IPS DF 6.9 (cell line): Measurements from ENCODE around the gene IPCEF1.
"Not testable (repeated sequence)": the region's sequence is repeated elsewhere in the genome, so short reads cannot be mapped to it uniquely, and the experiment has no call there.

Source experiments
- DNase-seq: peaks from one replicate; pipeline ENCODE4 v3.0.0-alpha.2; 2013; ENCODE audit warnings: low read depth, low spot score
- H3K27ac ChIP-seq: one replicate; pipeline ENCODE4 v1.5.1; 2013; ENCODE audit warnings: low read length, control low read depth
- H3K27me3 ChIP-seq: 2 replicates; pipeline ENCODE4 v1.6.1; 2013; ENCODE audit warnings: mild to moderate bottlenecking, low read length; ENCODE audit not compliant: control insufficient read depth, insufficient read depth
- H3K36me3 ChIP-seq: 2 replicates; pipeline ENCODE4 v1.6.1; 2013; ENCODE audit warnings: low read length; ENCODE audit not compliant: control insufficient read depth, insufficient read depth
- H3K4me1 ChIP-seq: 2 replicates; pipeline ENCODE4 v1.6.1; 2013; ENCODE audit warnings: low read length; ENCODE audit not compliant: control insufficient read depth, insufficient read depth
- H3K4me3 ChIP-seq: 2 replicates; pipeline ENCODE4 v1.5.1; 2013; ENCODE audit warnings: mild to moderate bottlenecking, low read length
- H3K9me3 ChIP-seq: 2 replicates; pipeline ENCODE4 v1.6.1; 2013; ENCODE audit warnings: low read length, inconsistent platforms; ENCODE audit not compliant: control insufficient read depth, insufficient read depth
- WGBS: extraction: QIAGEN DNeasy Blood & Tissue Kit; methylation state at CpG from one replicate; pipeline ENCODE4 v1.1.7; 2013; ENCODE audit warnings: mixed read lengths, missing lambda C conversion rate; ENCODE audit not compliant: insufficient read length, insufficient coverage; 5-methylcytosine and 5-hydroxymethylcytosine counted together

The IPCEF1 gene

GRCh38 chr6:154202958-154203357 is 153.6 kb downstream of the IPCEF1 start:
- WGBS: no CpG with 5 or more reads among the region's 6 CpGs
- H3K27ac ChIP-seq: no peak overlapping the region

GRCh38 chr6:154202339-154202738 is 154.3 kb downstream of the IPCEF1 start:
- WGBS: 100% methylated on average over 1 of the region's 3 CpGs
- Histone ChIP-seq H3K4me1 (no peaks in the 10 kb centered on the region), H3K27me3 (no peaks in the 10 kb centered on the region), H3K4me3 (no peak overlapping the region), H3K9me3 (no peaks in the 10 kb centered on the region), H3K27ac (no peak overlapping the region), H3K36me3 (no peaks in the 10 kb centered on the region)
- DNase-seq: no peak

More at GRCh38 chr6:154202958-154203357, 153.6 kb downstream of the IPCEF1 start:
- DNase-seq: no peak
- Histone ChIP-seq H3K4me3 (no peak overlapping the region), H3K9me3 (no peaks in the 10 kb centered on the region), H3K27me3 (no peaks in the 10 kb centered on the region), H3K4me1 (no peaks in the 10 kb centered on the region), H3K36me3 (no peaks in the 10 kb centered on the region)

- WGBS: no CpG with 5 or more reads among the region's 4 CpGs
- not testable (repeated sequence) for DNase-seq, H3K36me3 ChIP-seq, H3K4me3 ChIP-seq, H3K9me3 ChIP-seq, H3K27me3 ChIP-seq, H3K4me1 ChIP-seq, H3K27ac ChIP-seq
Measured at GRCh38 chr6:154201688-154202087, 154.9 kb downstream of the IPCEF1 start.

GRCh38 chr6:154197196-154197860 is 159.3 kb downstream of the IPCEF1 start:
- no peaks in the 10 kb centered on the region for H3K9me3 ChIP-seq
- H3K36me3 ChIP-seq: no peaks in the 10 kb centered on the region
- no peaks in the 10 kb centered on the region for H3K27me3 ChIP-seq
- H3K4me1 ChIP-seq: no peaks in the 10 kb centered on the region
- no peak for DNase-seq
- no peak overlapping the region for H3K4me3 ChIP-seq
- no peak overlapping the region for H3K27ac ChIP-seq

GRCh38 chr6:154196333-154196885 is 160.2 kb downstream of the IPCEF1 start:
- H3K27me3 ChIP-seq: no peaks in the 10 kb centered on the region

GRCh38 chr6:154187714-154188113 is 168.9 kb downstream of the IPCEF1 start:
- Histone ChIP-seq H3K27ac (no peak overlapping the region), H3K4me1 (no peaks in the 10 kb centered on the region), H3K27me3 (no peaks in the 10 kb centered on the region), H3K4me3 (no peak overlapping the region), H3K9me3 (no peaks in the 10 kb centered on the region), H3K36me3 (no peaks in the 10 kb centered on the region)
- no peak for DNase-seq

More at GRCh38 chr6:154196333-154196885, 160.2 kb downstream of the IPCEF1 start:
- whole genome bisulfite sequencing: no CpG with 5 or more reads among the region's 1 CpG
- H3K36me3 ChIP-seq: no peaks in the 10 kb centered on the region
- H3K4me1 ChIP-seq: no peaks in the 10 kb centered on the region
- no peaks in the 10 kb centered on the region for H3K9me3 ChIP-seq
- H3K4me3 ChIP-seq: no peak overlapping the region
- no peak for DNase-seq
- no peak overlapping the region for H3K27ac ChIP-seq

GRCh38 chr6:154187203-154187602 is 169.4 kb downstream of the IPCEF1 start:
- Histone ChIP-seq H3K9me3 (no peaks in the 10 kb centered on the region), H3K36me3 (no peaks in the 10 kb centered on the region), H3K27me3 (no peaks in the 10 kb centered on the region), H3K4me1 (no peaks in the 10 kb centered on the region), H3K27ac (no peak overlapping the region), H3K4me3 (no peak overlapping the region)
- no peak for DNase-seq
- no CpG with 5 or more reads among the region's 3 CpGs for WGBS

- Histone ChIP-seq H3K27me3 (no peaks in the 10 kb centered on the region), H3K4me3 (no peak overlapping the region), H3K27ac (no peak overlapping the region), H3K4me1 (no peaks in the 10 kb centered on the region), H3K36me3 (no peaks in the 10 kb centered on the region), H3K9me3 (no peaks in the 10 kb centered on the region)
- no peak for DNase-seq
- no CpG with 5 or more reads among the region's 5 CpGs for WGBS
Measured at GRCh38 chr6:154179434-154179833, 177.2 kb downstream of the IPCEF1 start.

GRCh38 chr6:154172393-154172792 is 184.2 kb downstream of the IPCEF1 start:
- not testable (repeated sequence) for H3K9me3 ChIP-seq, H3K27me3 ChIP-seq, H3K4me3 ChIP-seq, H3K36me3 ChIP-seq, H3K27ac ChIP-seq, H3K4me1 ChIP-seq, DNase-seq
- WGBS: no CpG with 5 or more reads among the region's 5 CpGs

GRCh38 chr6:154170106-154170505 is 186.5 kb downstream of the IPCEF1 start:
- DNase-seq: no peak
- H3K27ac ChIP-seq: no peak overlapping the region
- WGBS: no CpG with 5 or more reads among the region's 2 CpGs
- no peak overlapping the region for H3K4me3 ChIP-seq
- no peaks in the 10 kb centered on the region for H3K36me3 ChIP-seq
- no peaks in the 10 kb centered on the region for H3K27me3 ChIP-seq
- H3K9me3 ChIP-seq: no peaks in the 10 kb centered on the region
- H3K4me1 ChIP-seq: no peaks in the 10 kb centered on the region

- DNase-seq: no peak
- Histone ChIP-seq H3K27ac (no peak overlapping the region), H3K36me3 (no peaks in the 10 kb centered on the region), H3K9me3 (no peaks in the 10 kb centered on the region), H3K4me1 (no peaks in the 10 kb centered on the region), H3K27me3 (no peaks in the 10 kb centered on the region), H3K4me3 (no peak overlapping the region)
- WGBS: no CpG with 5 or more reads among the region's 5 CpGs
Measured at GRCh38 chr6:154169193-154169847, 187.3 kb downstream of the IPCEF1 start.
